DND-41 (cell line): ENCODE data around the gene ARHGAP45.

Experiments used
- EZH2 ChIP-seq: IDR thresholded peaks from 3 replicates; pipeline ENCODE4 v1.6.1; 2012; ENCODE audit warnings: borderline replicate concordance, low read depth, mild to moderate bottlenecking, moderate library complexity, low read length, inconsistent platforms; ENCODE audit not compliant: severe bottlenecking
- TF ChIP-seq, protein P1 (sequence below): IDR thresholded peaks from 2 replicates; pipeline ENCODE4 v1.5.1; 2012; ENCODE audit warnings: borderline replicate concordance, low read length, moderate library complexity, mild to moderate bottlenecking; ENCODE audit not compliant: poor library complexity, severe bottlenecking; ENCODE audit errors: extremely low read depth

DNA sequence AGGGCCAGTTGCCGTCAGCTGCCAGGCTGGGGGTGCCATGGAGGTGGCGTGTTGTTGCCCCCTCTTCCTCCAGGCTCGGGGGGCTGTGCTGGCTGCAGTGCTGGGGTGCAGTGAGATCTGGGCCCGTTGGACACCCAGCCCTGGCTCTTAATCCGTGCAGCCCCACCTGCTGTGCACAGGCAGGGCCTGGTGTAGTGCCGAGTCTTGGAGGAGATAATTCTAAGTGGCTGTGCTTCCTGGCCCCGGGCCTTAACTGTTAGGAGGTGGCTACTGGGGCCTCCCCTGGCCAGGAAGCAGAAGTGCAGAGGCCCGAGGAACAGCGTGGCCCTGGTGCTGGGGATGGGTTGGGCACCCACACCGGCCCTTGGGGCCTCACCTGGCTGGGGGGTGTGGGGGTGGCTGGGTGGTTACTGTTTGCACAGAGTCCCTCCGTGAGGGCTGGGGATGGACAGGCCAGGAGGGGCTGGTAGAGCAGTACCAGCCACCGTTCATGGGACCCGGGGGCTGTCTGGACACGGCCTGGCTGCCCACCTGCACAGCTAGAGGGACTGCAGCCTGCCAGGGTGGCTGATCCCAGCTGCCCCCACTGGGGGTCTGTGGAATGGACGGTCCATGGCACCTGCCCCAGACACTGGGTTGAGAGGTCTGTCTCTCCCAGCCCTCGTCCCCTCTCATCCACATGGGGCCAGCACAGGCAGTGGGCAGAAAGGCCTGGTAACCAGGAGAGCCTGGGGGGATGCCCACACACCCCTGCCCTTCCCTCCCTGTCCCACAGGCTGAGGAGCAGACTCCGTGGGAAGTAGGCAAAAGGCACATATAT lies 40.1 kb downstream of the ARHGAP45 start:
- no peak for TF ChIP-seq EZH2
- TF ChIP-seq, protein P1, sequence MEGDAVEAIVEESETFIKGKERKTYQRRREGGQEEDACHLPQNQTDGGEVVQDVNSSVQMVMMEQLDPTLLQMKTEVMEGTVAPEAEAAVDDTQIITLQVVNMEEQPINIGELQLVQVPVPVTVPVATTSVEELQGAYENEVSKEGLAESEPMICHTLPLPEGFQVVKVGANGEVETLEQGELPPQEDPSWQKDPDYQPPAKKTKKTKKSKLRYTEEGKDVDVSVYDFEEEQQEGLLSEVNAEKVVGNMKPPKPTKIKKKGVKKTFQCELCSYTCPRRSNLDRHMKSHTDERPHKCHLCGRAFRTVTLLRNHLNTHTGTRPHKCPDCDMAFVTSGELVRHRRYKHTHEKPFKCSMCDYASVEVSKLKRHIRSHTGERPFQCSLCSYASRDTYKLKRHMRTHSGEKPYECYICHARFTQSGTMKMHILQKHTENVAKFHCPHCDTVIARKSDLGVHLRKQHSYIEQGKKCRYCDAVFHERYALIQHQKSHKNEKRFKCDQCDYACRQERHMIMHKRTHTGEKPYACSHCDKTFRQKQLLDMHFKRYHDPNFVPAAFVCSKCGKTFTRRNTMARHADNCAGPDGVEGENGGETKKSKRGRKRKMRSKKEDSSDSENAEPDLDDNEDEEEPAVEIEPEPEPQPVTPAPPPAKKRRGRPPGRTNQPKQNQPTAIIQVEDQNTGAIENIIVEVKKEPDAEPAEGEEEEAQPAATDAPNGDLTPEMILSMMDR = no peak
